H1 (cell line): Measurements from ENCODE around the gene FAM184B.

Experiments used
- CEBPB ChIP-seq: IDR thresholded peaks from 2 replicates; pipeline ENCODE4 v1.6.1; 2012; ENCODE audit warnings: low read depth, low read length
- CREB1 ChIP-seq: IDR thresholded peaks from 2 replicates; pipeline ENCODE4 v1.6.1; 2012; ENCODE audit warnings: inconsistent platforms
- CTCF ChIP-seq, 3 experiments: IDR thresholded peaks; 1 replicate in 2 of 3; 2 replicates in 1 of 3; pipeline versions ENCODE4 v1.5.1 to v1.6.1; 2011; ENCODE audit warnings: low read length in 3 of 3, mild to moderate bottlenecking in 3 of 3, inconsistent platforms in 2 of 3, low read depth in 1 of 3, moderate library complexity in 1 of 3; ENCODE audit not compliant: insufficient read depth in 1 of 3; ENCODE audit errors: control extremely low read depth in 1 of 3
- EZH2 ChIP-seq: fragments of 200-600 bp; sonication (generic); IDR thresholded peaks from 2 replicates; pipeline ENCODE4 v1.7.1; 2012; ENCODE audit warnings: low read depth, mild to moderate bottlenecking, moderate library complexity, low read length, inconsistent platforms; ENCODE audit not compliant: severe bottlenecking
- JUN ChIP-seq: IDR thresholded peaks from 2 replicates; pipeline ENCODE4 v1.6.1; 2011; ENCODE audit warnings: low read depth, mild to moderate bottlenecking, improper control_type of control experiment, low read length
- MAFK ChIP-seq: IDR thresholded peaks from 2 replicates; pipeline ENCODE4 v1.6.1; 2012; ENCODE audit warnings: low read depth, mild to moderate bottlenecking, improper control_type of control experiment, low read length
- POLR2A ChIP-seq, 2 experiments: IDR thresholded peaks; 1 replicate in 1 of 2; 2 replicates in 1 of 2; pipeline ENCODE4 v1.6.1; 2011; ENCODE audit warnings: low read depth in 2 of 2, low read length in 2 of 2, mild to moderate bottlenecking in 2 of 2; ENCODE audit errors: control extremely low read depth in 1 of 2
- RAD21 ChIP-seq, 2 experiments: IDR thresholded peaks in 1 of 2; conservative IDR thresholded peaks in 1 of 2; 2 replicates each; pipeline ENCODE4 v1.6.1; 2011; ENCODE audit warnings: low read depth in 2 of 2, low read length in 2 of 2, improper control_type of control experiment in 1 of 2, inconsistent platforms in 1 of 2, mild to moderate bottlenecking in 1 of 2, moderate library complexity in 1 of 2
- TCF12 ChIP-seq: IDR thresholded peaks from 2 replicates; pipeline ENCODE4 v1.6.1; 2011; ENCODE audit warnings: low read depth, mild to moderate bottlenecking, low read length
- TF ChIP-seq, protein P1 (sequence below): IDR thresholded peaks from 2 replicates; pipeline ENCODE4 v1.6.1; 2012; ENCODE audit warnings: inconsistent platforms
- TF ChIP-seq, protein P2 (sequence below): IDR thresholded peaks from 2 replicates; pipeline ENCODE4 v1.6.1; 2012; ENCODE audit warnings: low read length, inconsistent platforms

DNA sequence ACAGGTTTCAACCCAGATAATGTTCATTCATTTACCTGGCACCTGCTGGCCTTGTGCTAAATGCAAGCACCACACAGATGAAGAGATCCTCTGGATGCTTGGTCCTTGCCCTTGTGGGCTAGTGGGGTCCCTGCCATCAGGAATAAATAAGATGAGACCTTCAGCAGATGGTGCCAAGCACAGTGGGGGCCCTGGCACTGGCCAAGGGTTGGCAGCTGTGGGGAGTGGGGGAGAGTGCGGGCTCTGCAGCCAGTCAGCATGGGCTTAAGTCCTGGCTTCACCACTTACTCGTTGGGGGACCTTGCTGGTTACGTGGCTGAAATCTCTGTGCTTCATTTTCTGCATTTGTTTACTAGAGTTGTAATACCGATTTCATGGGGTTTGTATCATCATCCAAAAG is 197.5 kb downstream of the FAM184B start:
- TF ChIP-seq MAFK (no peak), RAD21 (IDR thresholded peaks at IDR 0.05 in 1 of 2, conservative IDR thresholded peaks at IDR 0.05 in 1 of 2; ENCODE audit: low read depth in 2 of 2, low read length in 2 of 2) (no peak), CTCF (IDR thresholded peaks at IDR 0.05; ENCODE audit: control extremely low read depth in 1 of 3, insufficient read depth in 1 of 3, low read depth in 1 of 3, low read length in 3 of 3) (no peak), TCF12 (no peak), CREB1 (no peak), CEBPB (no peak), JUN (no peak), POLR2A (IDR thresholded peaks at IDR 0.05; ENCODE audit: control extremely low read depth in 1 of 2, low read depth in 2 of 2, low read length in 2 of 2) (no peak), EZH2 (no peak)
- TF ChIP-seq, protein P1, sequence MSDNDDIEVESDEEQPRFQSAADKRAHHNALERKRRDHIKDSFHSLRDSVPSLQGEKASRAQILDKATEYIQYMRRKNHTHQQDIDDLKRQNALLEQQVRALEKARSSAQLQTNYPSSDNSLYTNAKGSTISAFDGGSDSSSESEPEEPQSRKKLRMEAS: no peak
- TF ChIP-seq, protein P2, sequence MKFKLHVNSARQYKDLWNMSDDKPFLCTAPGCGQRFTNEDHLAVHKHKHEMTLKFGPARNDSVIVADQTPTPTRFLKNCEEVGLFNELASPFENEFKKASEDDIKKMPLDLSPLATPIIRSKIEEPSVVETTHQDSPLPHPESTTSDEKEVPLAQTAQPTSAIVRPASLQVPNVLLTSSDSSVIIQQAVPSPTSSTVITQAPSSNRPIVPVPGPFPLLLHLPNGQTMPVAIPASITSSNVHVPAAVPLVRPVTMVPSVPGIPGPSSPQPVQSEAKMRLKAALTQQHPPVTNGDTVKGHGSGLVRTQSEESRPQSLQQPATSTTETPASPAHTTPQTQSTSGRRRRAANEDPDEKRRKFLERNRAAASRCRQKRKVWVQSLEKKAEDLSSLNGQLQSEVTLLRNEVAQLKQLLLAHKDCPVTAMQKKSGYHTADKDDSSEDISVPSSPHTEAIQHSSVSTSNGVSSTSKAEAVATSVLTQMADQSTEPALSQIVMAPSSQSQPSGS: no peak
